HG03342 (cell line): ENCODE results near the gene AUTS2.

Experiments used
- ATAC-seq: cut with Tn5 transposase; IDR thresholded peaks from one replicate; pipeline ENCODE4 v1.9.1; 2021; ENCODE audit warnings: mild to moderate bottlenecking, moderate library complexity; ENCODE audit not compliant: unreplicated experiment

The AUTS2 gene

DNA sequence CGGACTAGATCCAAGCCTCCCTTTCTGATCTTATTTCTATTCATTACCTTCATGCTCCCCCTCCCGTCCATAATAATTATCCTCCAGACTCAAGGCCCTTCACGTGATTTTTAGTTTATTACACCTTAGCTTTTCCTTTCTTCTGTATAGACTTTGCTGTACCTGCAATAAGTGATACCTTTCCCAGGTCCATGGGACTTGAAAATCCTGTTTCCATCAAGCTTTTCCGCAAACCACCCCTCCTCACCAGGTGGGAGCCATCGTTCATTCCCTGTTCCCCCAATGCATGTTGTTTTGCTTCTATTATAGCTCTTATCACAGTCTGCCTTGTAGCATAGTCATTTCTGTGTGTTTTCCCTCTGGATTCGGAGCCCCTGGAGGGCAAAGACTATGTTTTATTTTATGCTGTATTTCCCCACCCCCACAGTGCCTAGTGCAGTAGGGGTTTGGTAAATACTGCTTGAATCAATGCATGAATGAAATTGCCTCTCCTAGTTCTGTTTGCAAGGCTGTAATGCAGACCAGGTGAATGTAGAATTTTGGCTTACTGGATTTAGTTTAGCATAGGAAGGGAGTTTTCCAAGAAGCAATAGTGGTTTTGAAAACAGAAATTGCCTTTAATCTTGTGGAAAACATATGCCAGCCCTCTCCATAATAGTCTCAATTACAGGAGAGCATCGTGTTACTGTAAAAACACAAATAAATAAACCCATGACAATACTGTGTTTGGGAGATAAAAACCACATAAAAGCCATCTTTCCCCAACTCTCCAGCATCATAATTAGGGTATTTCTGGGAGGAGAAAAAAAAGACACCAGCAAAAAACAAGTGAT lies 213.4 kb downstream of the AUTS2 start:
- no peak for ATAC-seq

DNA sequence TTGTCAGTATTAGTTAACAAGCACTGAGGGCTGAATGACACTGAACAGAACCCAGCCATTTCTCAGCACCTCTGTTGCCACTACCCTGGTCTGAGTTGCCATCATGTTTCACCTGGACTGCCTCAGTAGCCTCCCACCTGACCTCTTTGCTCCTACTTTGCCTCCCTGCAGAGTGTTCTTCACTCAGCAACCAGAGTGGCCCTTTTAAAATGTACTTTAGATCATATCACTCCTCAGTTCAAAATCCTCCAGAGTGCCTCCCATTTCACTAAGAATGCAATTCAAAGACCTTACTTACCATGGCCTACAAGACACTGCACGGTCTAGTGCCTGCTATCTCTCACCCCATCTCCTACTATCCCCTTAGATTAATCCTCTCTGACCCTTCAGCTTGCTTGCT lies 214.5 kb downstream of the AUTS2 start:
- no peak for ATAC-seq

DNA sequence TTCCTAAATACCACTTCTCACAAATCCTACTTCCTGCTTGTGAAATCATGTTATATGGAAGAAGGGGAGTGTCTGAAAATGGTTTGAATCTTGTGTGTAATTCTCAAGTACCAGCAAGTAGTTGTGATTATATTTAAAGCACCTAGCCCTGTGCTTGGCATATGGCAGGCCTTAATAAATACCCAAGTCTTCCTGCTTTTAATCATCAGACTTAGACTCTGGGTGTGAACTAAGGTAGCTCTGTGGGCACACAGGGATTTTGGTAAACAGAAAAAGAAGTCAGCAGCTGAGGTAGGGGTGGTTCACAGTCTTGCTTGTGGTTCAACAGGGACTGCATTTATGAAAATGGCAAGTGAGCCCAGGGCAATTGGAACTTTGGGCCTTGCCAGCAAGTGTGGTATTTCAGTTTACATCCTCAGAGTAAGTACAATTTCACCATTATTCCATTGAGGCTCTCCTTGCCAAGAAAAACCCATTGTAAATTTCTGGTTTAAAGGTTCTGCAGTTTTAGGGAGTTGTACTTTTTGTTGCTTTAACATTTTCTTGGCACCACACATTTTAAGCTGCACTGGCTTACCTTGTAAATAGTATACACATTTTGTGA lies 215.5 kb downstream of the AUTS2 start:
- ATAC-seq: no peak

DNA sequence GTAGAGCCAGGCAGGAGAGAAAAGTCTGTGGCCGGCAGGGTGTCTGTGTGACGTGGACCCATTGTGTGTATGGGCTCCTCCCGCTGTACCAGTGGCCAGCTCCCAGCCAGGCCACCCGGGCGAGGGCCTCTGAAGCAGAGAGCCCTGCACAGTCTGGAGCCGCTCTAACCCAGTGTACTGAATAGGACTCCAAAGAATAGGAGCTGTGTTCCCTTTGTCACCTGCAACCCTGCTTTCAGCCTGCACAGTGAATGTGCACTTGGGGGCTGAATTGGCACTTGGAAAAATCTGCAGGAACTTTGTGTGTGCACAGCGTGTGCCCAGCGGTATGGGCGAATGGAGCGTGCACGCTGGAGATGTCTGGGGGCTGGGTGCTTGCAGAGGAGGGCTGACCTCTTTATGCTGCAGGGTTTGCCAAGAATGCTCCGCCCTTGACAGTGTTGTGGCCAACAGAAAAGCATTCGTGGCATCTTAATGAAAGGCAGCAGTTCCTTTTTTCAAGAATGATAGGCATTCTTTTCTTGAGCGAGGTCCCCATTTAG lies 216.2 kb downstream of the AUTS2 start:
- ATAC-seq: no peak

DNA sequence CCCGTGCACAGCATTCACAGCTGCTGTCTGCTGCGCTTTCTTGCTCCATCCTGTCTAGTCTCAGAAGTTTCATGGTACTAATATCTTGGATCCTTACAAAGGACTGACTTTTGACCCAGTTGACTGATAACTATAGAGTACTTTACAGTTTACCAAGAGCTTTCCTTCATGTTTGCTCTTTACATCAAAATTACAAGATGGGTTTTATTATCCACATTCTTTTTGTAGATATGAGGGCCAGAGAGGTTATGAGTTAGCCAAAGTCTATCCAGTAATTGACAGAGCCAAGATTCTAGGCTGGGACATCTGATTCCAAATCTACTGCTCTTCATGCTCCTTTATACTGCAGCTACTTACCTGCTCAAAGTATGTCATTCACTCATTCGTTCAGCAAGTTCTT lies 218.2 kb downstream of the AUTS2 start:
- ATAC-seq: no peak

DNA sequence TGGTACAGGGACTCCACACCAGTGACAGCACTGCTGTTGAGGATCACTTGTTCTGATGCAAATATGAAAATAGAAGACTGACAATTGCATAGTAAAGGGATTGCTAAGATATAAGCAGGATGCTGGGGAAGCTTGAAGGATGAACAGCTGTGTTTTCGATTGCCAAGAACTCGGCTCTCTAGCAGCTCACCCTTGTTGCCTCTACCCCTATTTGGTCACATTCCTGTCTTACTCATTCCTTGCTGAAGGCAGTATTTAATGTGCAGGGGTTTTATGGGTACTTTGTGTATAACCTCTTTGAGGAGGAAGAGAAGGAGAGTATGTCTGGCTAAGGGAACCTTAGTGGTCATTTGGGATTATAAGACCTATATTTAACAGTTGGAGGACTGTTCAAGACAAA lies 218.8 kb downstream of the AUTS2 start:
- ATAC-seq: no peak

DNA sequence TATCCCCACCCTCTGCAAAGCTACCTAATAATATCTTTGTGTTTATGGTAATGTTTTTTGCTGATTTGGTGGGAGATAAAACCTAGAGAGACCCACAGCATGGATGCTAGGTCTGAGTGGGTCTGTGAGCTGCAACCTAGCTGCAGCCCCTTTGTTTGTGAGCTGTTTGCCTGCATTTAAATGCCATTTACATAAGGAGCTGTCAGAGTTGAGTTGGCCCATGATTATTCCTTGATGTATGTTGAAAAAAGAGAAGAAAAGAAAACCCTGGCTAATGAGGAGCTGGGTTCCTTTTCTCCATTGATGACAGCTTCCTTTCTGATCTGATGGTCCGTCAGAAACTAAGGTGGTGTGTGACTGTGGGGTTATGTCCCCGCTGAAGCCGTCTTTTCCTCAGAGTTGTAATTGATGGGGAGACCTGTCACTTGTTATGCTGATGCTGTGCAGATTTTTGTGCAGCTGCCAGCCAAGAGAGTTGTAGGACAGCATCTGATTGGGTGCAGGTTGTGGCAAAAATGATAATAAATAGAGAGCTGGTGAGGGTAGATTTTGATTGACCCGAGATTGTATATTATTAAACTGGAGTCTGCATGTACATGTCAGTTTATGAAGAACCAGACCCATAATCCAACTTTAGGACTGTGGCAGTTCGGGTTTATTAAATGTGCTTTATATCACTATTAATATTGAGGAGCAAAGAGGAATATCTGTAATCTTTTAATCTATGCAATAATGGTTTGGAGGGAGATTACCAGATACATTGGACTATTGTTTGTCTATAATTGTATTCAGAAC lies 219.8 kb downstream of the AUTS2 start:
- ATAC-seq: no peak

DNA sequence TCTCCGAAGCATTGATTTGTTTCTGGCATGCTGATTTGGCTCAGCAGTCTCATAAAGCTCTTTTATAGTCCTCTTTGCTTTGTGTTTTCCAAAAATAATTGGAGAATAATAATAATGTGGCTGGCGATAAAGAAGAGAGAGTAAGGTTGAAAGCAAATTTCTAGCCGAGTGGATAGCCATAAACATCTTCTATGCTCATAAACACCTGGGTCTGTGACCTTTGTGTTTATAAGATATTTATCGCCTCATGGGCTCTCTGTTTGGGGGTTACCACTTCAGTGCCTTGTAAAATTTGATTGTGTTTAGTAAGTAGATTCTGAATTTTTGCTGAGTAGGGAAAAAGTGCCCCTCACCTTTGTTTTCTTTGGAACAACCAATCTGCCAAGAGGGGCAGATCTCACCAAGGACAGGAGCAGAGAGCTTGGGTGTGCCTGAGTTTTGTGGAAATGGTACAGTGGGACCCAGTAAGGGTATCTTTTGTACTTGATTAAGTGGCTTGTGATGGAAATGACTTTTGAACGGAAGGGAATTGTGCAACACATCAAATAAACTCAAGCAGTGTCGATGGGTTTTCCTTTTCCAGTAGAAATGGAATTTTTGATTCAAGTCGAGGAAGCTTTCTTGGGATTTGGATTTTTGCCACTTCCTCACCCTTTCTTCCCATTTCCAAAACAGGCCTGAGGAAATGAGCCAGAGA lies 220.5 kb downstream of the AUTS2 start:
- no peak for ATAC-seq

DNA sequence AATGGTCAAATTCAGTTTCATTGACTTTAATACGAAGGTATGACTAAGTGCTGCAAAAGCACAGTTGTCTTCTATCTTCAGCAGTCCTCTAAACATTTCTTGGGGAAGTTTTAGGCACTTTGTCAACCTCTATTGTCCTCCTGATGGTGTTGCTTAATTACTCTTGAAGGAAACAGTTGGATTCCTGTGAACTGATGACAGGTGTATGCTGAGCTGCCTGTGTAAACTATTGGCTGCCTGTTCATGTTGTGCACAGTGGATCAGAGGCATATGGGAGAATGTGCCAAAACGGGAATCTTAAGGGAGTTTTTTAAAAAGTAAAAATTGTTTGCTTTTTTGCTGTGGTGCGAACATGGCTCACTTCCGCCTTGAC lies 221.0 kb downstream of the AUTS2 start:
- ATAC-seq: no peak

DNA sequence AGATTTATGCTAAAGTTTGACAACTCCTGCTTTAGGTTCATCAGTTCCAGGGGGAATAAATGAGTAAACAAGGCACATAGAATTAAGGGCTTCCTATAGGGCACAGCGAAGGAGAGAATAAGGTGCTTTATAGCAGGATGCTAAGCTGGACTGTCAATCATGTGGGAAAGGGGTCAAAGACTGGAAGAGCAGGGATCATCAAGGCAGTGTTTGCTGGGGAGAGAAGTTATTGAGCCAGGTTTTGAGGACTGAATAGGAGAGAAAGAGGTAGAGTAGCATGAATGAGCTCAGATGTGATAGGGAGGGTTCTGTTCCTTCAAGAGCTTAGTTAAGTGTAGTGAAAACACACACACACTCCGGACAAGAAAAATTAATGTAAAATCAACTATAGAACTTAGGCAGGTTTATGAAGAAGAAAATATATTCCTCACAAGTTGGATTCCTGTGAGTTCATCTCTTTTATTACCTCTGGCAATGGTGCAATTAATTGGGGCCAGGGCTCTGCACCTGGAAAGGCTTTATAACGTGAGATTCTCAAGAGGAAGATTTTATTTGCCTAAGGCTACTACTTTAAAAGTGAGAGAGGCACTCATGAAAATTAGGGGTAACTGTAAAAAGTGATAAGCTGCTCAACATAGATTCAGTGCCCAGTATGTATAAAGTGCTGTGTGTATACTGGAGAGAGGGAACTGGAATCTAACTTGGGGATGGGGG lies 222.4 kb downstream of the AUTS2 start:
- ATAC-seq: no peak

DNA sequence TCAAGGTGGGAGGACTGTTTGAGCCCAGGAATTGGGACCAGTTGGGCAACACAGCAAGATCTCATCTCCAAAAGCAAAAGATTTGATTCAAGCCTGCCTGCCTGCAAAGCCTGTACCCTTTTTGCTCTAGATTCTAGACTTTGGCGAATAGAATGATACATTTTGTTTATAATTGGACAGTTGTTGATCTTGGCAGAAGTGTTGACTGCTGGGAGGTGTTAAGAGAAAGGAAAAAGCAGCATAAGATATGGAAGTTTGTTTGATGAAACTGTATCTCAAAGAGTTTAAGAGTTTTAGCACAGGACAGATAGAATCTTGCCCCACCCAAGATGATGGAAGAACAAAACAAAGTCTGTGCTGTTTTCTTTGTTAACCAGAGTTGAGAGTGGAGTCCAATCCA lies 224.1 kb downstream of the AUTS2 start:
- ATAC-seq: no peak

DNA sequence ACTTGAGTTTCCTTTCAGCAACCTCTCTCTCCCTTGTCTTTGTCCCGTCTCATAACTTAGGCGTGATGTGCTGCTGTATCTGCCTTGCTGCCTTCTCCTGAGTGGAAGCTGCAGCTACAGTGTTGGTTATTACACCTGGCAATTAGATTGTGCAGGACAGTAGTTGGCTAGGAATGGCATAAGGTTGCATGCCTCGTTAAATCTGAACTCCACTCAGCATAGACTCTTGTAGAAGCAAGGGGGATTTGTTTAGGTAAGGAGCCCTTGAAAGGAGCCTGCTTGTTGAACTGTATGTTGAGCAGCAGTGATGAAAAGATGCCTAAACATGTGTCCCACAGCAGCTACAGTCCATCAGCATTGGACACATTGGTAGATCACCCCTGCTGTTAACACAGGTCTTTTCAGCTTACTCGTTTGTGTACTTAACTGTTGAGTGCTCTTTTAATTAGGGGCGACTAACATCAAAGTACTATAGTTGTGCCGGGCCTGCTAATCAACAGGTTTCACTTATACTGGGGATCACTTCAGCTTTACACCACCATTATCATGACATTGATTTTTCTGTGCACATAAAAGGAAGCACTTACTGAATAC lies 225.0 kb downstream of the AUTS2 start:
- no peak for ATAC-seq

DNA sequence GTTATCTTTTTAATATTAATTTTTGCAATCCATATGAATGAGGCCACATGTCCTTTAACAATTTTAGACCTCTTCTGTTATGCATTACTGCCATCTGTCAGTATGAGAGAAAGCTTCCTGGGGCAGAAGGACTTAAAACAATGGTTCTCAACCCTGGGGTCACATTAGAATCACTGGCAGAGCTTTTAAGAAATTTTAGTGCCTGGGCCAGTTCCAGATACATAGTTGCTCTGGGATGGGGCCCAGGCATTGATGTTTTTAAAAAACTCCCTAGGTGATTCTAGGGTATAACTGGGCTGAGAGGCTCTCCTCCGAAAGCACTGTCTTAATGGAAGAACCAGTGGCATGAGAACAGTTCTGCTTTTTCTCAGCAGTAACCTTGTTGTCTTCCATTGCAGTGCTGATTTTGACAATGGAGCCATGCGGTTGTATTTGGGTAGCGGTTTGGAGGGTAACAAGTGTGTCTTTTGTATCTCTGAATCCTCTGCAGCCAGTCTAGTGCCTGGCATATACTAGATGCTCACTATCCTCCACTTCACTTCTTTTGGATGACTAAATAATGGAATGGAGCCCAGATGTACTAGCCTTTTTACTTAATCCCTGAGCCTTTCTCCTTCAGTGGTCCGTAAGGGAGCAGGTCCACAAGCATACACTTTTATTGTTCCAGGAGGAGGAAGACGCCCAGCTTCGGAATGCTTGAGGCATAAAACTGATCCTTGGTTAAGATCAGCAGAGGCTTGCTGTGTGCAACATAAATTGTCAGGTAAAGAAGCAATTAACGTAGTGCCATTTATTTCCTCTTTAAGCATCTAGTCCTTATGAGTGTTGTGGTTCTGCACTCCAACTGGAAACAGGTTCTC lies 227.1 kb downstream of the AUTS2 start:
- no peak for ATAC-seq

DNA sequence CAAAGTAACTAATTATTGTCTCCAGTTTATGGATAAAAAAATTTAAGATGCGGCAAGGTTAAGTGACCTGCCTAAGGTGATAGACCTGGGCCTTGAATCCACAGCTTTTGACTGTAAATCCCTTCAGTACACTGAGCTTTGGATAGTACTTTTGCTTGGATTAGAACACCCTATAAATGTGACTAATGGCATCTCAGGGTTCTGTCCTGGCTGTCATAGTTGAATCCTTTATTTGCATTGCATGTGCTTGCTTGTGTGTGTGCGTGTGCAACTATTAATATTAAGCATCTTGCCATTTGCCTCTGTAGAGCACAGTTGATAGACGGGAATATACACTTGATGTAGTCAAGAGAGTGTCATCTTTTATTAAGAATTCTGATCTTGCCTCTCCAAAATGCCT lies 228.0 kb downstream of the AUTS2 start:
- ATAC-seq: no peak

DNA sequence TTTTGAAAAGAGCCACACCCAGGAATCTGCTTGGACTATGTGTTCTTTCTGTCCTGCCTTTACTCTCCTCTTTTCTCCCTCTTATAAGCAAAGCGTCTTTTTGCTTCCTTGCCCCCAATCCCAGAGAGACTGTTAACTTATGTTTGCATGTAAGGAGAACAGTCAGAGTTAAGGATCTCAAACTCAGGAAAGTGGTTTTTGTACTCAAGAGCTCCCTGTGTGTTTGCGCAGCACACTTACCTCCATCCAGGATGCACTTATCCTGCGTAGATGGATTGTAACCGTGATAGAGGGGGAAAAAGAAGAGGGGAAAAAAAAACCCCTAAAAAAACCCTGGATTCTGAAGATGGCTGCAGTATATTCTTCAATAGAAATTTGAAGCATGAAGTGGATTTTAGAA lies 228.9 kb downstream of the AUTS2 start:
- ATAC-seq: no peak

DNA sequence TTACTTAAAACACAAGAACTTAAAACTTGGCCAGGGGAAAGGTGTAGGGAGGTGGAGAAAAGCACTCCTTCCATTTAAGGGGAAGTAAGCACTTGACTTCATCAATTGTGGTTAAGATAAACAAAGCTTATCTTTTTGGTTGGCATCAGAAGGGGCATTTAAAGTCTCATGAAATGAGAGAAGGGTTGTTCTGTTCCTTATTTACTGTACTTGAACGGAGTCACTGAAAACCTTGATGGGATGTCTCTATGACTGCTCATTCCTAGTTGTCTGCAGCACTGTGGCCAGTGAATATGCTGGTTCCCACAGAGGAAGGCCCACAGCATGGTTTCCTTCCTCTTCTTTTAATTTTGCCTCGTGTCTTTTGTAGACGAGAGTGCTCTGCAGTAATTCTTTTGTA lies 229.3 kb downstream of the AUTS2 start:
- ATAC-seq: no peak

DNA sequence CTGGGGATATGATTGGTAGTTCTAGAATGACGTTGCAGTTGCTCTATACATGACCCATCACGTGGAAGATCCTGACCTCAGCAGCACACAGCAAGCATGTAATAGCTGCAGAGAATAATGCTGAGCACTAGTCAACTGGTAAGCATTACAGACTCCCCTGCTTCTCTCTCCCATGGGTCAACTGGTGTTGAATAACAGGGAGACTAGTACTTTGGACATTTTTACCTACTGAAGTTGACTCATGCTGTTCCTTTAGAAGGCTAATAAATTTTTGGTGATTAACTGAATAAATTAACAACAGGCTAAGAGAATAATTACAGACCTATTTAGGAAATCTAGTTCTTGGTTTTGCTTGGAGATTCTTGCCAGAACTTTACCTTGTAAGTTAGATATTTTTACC lies 234.1 kb downstream of the AUTS2 start:
- ATAC-seq: no peak

DNA sequence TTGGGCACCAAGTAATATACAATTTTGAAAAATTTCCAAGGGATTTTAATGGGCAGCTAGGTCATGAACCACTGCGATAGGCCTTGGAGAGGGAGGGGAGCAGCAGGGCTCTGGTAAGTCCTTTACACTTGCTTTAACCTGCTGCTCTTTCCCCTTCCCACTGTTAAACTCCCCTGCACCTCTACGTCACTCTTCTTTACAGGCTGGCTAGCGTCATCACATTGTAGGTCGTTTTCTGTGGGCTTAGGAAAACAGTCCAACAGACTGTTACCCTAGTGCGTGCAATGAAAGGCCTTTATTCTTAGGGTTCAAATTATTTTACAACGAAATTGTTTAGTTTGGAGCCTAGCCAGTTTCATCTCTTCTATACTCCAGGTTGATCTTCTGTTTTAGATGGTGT lies 235.7 kb downstream of the AUTS2 start:
- no peak for ATAC-seq

DNA sequence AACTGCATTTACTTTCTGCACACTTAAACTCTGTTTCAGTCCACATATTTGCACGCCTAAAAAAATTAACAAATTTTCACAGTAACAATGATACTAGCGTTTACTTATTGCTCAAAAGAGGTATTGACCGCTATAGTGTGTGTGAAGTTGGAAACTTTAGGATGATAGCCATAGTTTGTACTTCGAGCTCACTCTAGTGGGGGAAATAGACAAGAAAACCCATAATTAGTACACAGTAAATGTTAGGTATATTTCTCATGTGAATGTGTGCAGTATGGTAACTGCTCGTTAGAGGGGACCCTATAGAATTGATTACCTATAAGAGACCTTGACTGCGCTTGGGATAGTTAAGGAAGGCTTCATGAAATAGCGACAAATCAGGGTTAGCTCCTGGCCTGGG lies 238.4 kb downstream of the AUTS2 start:
- ATAC-seq: no peak
